OCI-LY1 (cell line): Measurements from ENCODE around the gene MRTO4.
"Not testable (repeated sequence)": the region's sequence is repeated elsewhere in the genome, so short reads cannot be mapped to it uniquely, and the experiment has no call there.

Source experiments
- H2AFZ ChIP-seq: fragments of 200-600 bp; sonication (generic), shearing (Covaris generic); 2 replicates; pipeline ENCODE4 v1.6.0; 2014; ENCODE audit warnings: antibody characterized with exemption, mild to moderate bottlenecking, low read length
- H3F3A ChIP-seq: fragments of 200-600 bp; sonication (generic), shearing (Covaris generic); 2 replicates; pipeline ENCODE4 v1.6.0; 2014; ENCODE audit warnings: mild to moderate bottlenecking, antibody characterized with exemption, low read length, moderate library complexity; ENCODE audit not compliant: insufficient read depth
- H3K27ac ChIP-seq: fragments of 200-600 bp; sonication (generic); 2 replicates; pipeline ENCODE4 v1.5.1; 2014; ENCODE audit warnings: low read length, mixed run types, mild to moderate bottlenecking, low read depth; ENCODE audit not compliant: poor library complexity, severe bottlenecking
- H3K27me3 ChIP-seq: fragments of 200-600 bp; sonication (generic); 2 replicates; pipeline ENCODE4 v1.6.0; 2014; ENCODE audit warnings: antibody characterized with exemption, mild to moderate bottlenecking, low read length, moderate library complexity; ENCODE audit not compliant: insufficient read depth
- H3K36me3 ChIP-seq: fragments of 200-600 bp; sonication (generic); 2 replicates; pipeline ENCODE4 v1.6.1; 2014; ENCODE audit warnings: mild to moderate bottlenecking, antibody characterized with exemption, low read length, moderate library complexity, mixed read lengths; ENCODE audit not compliant: insufficient read depth
- H3K4me1 ChIP-seq: fragments of 200-600 bp; sonication (generic); 2 replicates; pipeline ENCODE4 v1.5.1; 2014; ENCODE audit warnings: mild to moderate bottlenecking, low read length, moderate library complexity; ENCODE audit not compliant: insufficient read depth, severe bottlenecking
- H3K4me2 ChIP-seq: fragments of 200-600 bp; sonication (generic), shearing (Covaris generic); 2 replicates; pipeline ENCODE4 v1.6.1; 2014; ENCODE audit warnings: low read length
- H3K4me3 ChIP-seq: fragments of 200-600 bp; sonication (generic); 2 replicates; pipeline ENCODE4 v1.5.1; 2014; ENCODE audit warnings: low read length, low read depth, mild to moderate bottlenecking, mixed read lengths; ENCODE audit not compliant: poor library complexity, severe bottlenecking
- H3K79me2 ChIP-seq: fragments of 200-600 bp; shearing (Covaris generic); 2 replicates; pipeline ENCODE4 v1.6.1; 2016; ENCODE audit warnings: mixed run types, low read length, mixed read lengths; ENCODE audit not compliant: insufficient read depth
- H3K9ac ChIP-seq: fragments of 200-600 bp; sonication (generic), shearing (Covaris generic); 2 replicates; pipeline ENCODE4 v1.6.1; 2014; ENCODE audit warnings: mild to moderate bottlenecking, low read length, mixed read lengths
- H3K9me2 ChIP-seq: fragments of 200-600 bp; sonication (generic), shearing (Covaris generic); 2 replicates; pipeline ENCODE4 v1.6.1; 2014; ENCODE audit warnings: low read depth, mild to moderate bottlenecking, low read length, mixed read lengths
- H3K9me3 ChIP-seq: fragments of 200-600 bp; shearing (Covaris generic); 2 replicates; pipeline ENCODE4 v1.6.1; 2014; ENCODE audit warnings: low read length, mixed read lengths
- H4K20me1 ChIP-seq: fragments of 200-600 bp; sonication (generic), shearing (Covaris generic); 2 replicates; pipeline ENCODE4 v1.6.0; 2016; ENCODE audit warnings: mild to moderate bottlenecking, low read length; ENCODE audit not compliant: insufficient read depth
- EZH2 ChIP-seq: fragments of 200-600 bp; sonication (generic), shearing (Covaris generic); IDR thresholded peaks from 2 replicates; pipeline ENCODE4 v1.8.0; 2017; ENCODE audit warnings: borderline replicate concordance, mixed run types, mild to moderate bottlenecking, antibody characterized with exemption, low read length, moderate library complexity, mixed read lengths
- TF ChIP-seq, protein P1 (sequence below): fragments of 200-600 bp; sonication (generic), shearing (Covaris generic); IDR thresholded peaks from 2 replicates; pipeline ENCODE4 v1.5.1; 2017; ENCODE audit warnings: mild to moderate bottlenecking, antibody characterized with exemption, low read length, moderate library complexity, mixed read lengths

The MRTO4 gene

DNA sequence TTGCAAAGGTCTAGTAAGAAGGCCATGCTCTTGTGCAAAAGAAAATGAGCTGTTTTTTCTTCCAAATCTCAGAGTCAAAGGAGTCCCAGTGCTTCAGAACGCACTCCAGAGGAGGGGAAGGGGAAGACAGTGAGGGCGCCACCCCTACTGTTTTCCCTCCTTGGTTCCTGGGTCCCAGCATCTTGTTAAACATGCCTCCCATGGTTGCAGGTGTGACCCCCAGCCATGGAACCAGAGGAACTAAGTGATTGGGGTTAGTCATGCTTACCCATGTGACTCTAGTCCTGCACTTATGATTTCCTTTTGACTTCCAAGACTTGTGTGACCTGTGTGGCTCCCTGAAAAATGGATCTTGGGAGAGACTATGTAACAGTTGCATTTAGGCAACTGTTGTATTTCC is 43.0 kb downstream of the MRTO4 start:
- peaks cover 11% of the 10 kb centered on the region for H3K9me3 ChIP-seq
- H3K27ac ChIP-seq = no peak overlapping the region
- no peak overlapping the region for H3K9ac ChIP-seq
- H3K4me1 ChIP-seq = no peaks in the 10 kb centered on the region
- no peaks in the 10 kb centered on the region for H3K79me2 ChIP-seq
- H4K20me1 ChIP-seq = no peaks in the 10 kb centered on the region
- H2AFZ ChIP-seq = no peak overlapping the region
- no peaks in the 10 kb centered on the region for H3F3A ChIP-seq
- H3K9me2 ChIP-seq = no peaks in the 10 kb centered on the region
- H3K4me2 ChIP-seq = no peak overlapping the region
- H3K4me3 ChIP-seq = no peak overlapping the region
- H3K36me3 ChIP-seq = no peaks in the 10 kb centered on the region; the same call in 1 of the 2 replicates
- H3K27me3 ChIP-seq = no peaks in the 10 kb centered on the region
- TF ChIP-seq, protein P1, sequence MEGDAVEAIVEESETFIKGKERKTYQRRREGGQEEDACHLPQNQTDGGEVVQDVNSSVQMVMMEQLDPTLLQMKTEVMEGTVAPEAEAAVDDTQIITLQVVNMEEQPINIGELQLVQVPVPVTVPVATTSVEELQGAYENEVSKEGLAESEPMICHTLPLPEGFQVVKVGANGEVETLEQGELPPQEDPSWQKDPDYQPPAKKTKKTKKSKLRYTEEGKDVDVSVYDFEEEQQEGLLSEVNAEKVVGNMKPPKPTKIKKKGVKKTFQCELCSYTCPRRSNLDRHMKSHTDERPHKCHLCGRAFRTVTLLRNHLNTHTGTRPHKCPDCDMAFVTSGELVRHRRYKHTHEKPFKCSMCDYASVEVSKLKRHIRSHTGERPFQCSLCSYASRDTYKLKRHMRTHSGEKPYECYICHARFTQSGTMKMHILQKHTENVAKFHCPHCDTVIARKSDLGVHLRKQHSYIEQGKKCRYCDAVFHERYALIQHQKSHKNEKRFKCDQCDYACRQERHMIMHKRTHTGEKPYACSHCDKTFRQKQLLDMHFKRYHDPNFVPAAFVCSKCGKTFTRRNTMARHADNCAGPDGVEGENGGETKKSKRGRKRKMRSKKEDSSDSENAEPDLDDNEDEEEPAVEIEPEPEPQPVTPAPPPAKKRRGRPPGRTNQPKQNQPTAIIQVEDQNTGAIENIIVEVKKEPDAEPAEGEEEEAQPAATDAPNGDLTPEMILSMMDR = no peak
- no peak for TF ChIP-seq EZH2

DNA sequence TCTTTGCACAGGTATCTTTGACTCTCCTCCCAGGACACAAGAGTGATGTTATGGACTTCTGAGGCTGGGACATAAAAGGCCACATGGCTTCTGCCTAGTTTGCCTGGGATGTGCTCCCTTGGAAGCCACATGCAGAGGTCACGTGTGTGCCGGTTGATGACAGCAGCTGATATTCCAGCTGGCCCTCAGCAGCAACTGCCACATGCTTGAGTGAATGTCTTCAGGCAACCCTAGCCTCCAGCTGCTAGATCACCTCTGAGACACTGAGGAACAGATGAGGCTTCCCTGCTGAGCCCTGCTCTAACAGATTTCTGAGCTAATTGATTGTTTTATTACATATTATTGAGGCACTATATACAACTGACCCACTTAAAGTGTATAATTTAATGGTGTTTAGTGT is 48.6 kb downstream of the MRTO4 start:
- H3K79me2 ChIP-seq = no peaks in the 10 kb centered on the region
- TF ChIP-seq EZH2 = no peak
- TF ChIP-seq, protein P1 = no peak
- H3K9me3 ChIP-seq = peaks cover under 1% of the 10 kb centered on the region; the same call in 1 of the 2 replicates
- no peaks in the 10 kb centered on the region for H4K20me1 ChIP-seq
- H3K4me1 ChIP-seq = no peaks in the 10 kb centered on the region
- no peak overlapping the region for H3K4me3 ChIP-seq
- H3K27ac ChIP-seq = no peak overlapping the region
- H3F3A ChIP-seq = no peaks in the 10 kb centered on the region
- no peaks in the 10 kb centered on the region for H3K27me3 ChIP-seq
- H3K4me2 ChIP-seq = no peak overlapping the region
- H3K36me3 ChIP-seq = peaks cover 36% of the 10 kb centered on the region
- H3K9me2 ChIP-seq = no peaks in the 10 kb centered on the region
- no peak overlapping the region for H3K9ac ChIP-seq
- no peak overlapping the region for H2AFZ ChIP-seq

DNA sequence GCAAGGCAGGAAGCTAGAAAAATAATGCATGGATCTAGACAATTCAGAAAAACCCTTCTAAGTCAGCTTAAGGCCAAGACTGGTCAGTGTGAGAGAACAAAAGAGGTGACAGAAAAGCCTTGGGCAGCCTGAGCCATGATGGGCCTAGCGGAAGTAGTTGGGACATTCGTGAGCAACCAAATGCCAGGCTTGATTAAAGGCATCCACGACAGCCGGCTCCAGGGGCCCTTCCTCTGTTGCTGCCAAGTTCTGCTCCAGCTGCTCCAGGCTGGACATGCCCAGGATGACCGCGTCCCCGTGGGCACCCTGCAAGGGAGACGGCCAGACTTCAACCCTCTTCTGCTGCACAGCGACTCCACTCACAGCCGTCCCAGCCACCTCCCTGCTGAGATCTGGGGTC is 52.5 kb downstream of the MRTO4 start:
- H3K79me2 ChIP-seq, H3K27ac ChIP-seq, H2AFZ ChIP-seq, H3K4me2 ChIP-seq, H3K9ac ChIP-seq, H3F3A ChIP-seq, H4K20me1 ChIP-seq, H3K9me3 ChIP-seq, H3K27me3 ChIP-seq, H3K4me3 ChIP-seq, H3K4me1 ChIP-seq, H3K9me2 ChIP-seq: not testable (repeated sequence)
- H3K36me3 ChIP-seq = peaks cover 65% of the 10 kb centered on the region

DNA sequence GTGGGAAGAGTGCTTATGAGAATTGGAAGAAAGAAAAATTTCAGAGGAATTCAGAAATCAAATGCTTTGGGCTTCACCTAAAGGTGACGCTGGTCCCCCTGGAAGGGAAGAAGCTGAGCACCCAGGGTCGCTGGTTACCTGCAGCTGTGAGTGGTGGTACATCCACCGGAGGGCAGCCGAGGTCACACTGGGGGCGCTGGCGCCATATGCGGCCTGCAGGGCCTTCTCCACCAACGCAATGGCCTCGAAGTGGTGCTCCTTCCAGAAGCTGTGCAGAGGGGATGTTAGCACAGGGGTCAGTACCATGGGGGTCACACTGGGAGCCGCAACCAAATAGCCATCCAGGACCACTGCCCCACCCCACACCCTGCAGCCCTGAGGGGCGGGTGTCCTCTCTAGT is 54.3 kb downstream of the MRTO4 start:
- Histone ChIP-seq H3F3A (no peaks in the 10 kb centered on the region), H3K27ac (no peak overlapping the region), H3K36me3 (peaks cover 65% of the 10 kb centered on the region), H3K4me3 (no peak overlapping the region), H3K9me3 (no peaks in the 10 kb centered on the region), H3K79me2 (no peaks in the 10 kb centered on the region), H2AFZ (no peak overlapping the region), H4K20me1 (no peaks in the 10 kb centered on the region), H3K9me2 (no peaks in the 10 kb centered on the region), H3K4me1 (peaks cover 5% of the 10 kb centered on the region), H3K4me2 (no peak overlapping the region), H3K27me3 (no peaks in the 10 kb centered on the region), H3K9ac (no peak overlapping the region)
- no peak for TF ChIP-seq EZH2
- TF ChIP-seq, protein P1 = no peak
